SU-DHL-6 (cell line): ENCODE results near the gene ELAVL2.

Experiments
- H2AFZ ChIP-seq: fragments of 200-600 bp; sonication (generic); 2 replicates; pipeline ENCODE4 v1.6.1; 2014; ENCODE audit warnings: low read depth, mild to moderate bottlenecking, moderate library complexity, mixed read lengths, antibody characterized with exemption, low read length; ENCODE audit not compliant: severe bottlenecking
- H3F3A ChIP-seq: fragments of 200-600 bp; shearing (Covaris generic); 2 replicates; pipeline ENCODE4 v1.6.0; 2016; ENCODE audit warnings: antibody characterized with exemption, mild to moderate bottlenecking; ENCODE audit not compliant: insufficient read depth
- H3K27ac ChIP-seq: fragments of 200-600 bp; sonication (generic); 2 replicates; pipeline ENCODE4 v1.5.1; 2016; ENCODE audit warnings: low read depth, mild to moderate bottlenecking, low read length, moderate library complexity, mixed read lengths
- H3K27me3 ChIP-seq: fragments of 200-600 bp; sonication (generic), shearing (Covaris generic); 2 replicates; pipeline ENCODE4 v1.6.0; 2014; ENCODE audit warnings: mild to moderate bottlenecking, low read length
- H3K36me3 ChIP-seq: fragments of 200-600 bp; sonication (generic); 2 replicates; pipeline ENCODE4 v1.6.1; 2014; ENCODE audit warnings: mild to moderate bottlenecking, low read length, mixed read lengths
- H3K4me2 ChIP-seq: fragments of 300-600, 200-600 bp; shearing (Covaris generic), sonication (generic); 2 replicates; pipeline ENCODE4 v1.6.0; 2014; ENCODE audit warnings: low read length, low read depth, mild to moderate bottlenecking; ENCODE audit not compliant: poor library complexity, severe bottlenecking
- H3K4me3 ChIP-seq: fragments of 200-600 bp; sonication (generic); 2 replicates; pipeline ENCODE4 v1.5.1; 2014; ENCODE audit warnings: antibody characterized with exemption, low read length, mild to moderate bottlenecking, mixed read lengths; ENCODE audit not compliant: insufficient read depth, poor library complexity, severe bottlenecking
- H3K79me2 ChIP-seq: fragments of 200-600 bp; sonication (generic); 2 replicates; pipeline ENCODE4 v1.6.1; 2014; ENCODE audit warnings: mild to moderate bottlenecking, low read length, moderate library complexity; ENCODE audit not compliant: insufficient read depth
- H3K9ac ChIP-seq: fragments of 200-600 bp; sonication (generic); 2 replicates; pipeline ENCODE4 v1.7.0; 2014; ENCODE audit warnings: mild to moderate bottlenecking, low read length
- H3K9me2 ChIP-seq: fragments of 200-600 bp; sonication (generic); replicated peaks from 2 replicates; pipeline ENCODE4 v1.6.1; 2014; ENCODE audit warnings: low read length; ENCODE audit not compliant: insufficient read depth
- H3K9me3 ChIP-seq: fragments of 200-600 bp; sonication (generic); 2 replicates; pipeline ENCODE4 v1.6.1; 2014; ENCODE audit warnings: low read length, mixed read lengths; ENCODE audit not compliant: insufficient read depth
- H4K20me1 ChIP-seq: fragments of 200-600 bp; sonication (generic); 2 replicates; pipeline ENCODE4 v1.6.1; 2014; ENCODE audit warnings: low read depth, mild to moderate bottlenecking, antibody characterized with exemption, low read length, moderate library complexity, mixed read lengths
- CTCF ChIP-seq: fragments of 200-600 bp; sonication (generic); IDR thresholded peaks from one replicate; pipeline ENCODE4 v1.5.1; 2017; ENCODE audit warnings: antibody characterized with exemption, mild to moderate bottlenecking, low read length, moderate library complexity; ENCODE audit not compliant: insufficient read depth, poor library complexity, severe bottlenecking
- EZH2phosphoT487 ChIP-seq: fragments of 200-600 bp; sonication (generic), shearing (Covaris generic); conservative IDR thresholded peaks from 2 replicates; pipeline ENCODE4 v1.6.1; 2018; ENCODE audit warnings: mild to moderate bottlenecking, antibody characterized with exemption, low read length, moderate library complexity, mixed read lengths

ELAVL2 gene

GRCh38 chr9:23682891-23683431 lies 143.1 kb downstream of the ELAVL2 start:
- Histone ChIP-seq H3K27me3 (no peaks in the 10 kb centered on the region), H3K4me3 (no peak overlapping the region), H3K79me2 (no peaks in the 10 kb centered on the region), H3K9ac (no peak overlapping the region), H4K20me1 (no peaks in the 10 kb centered on the region), H3K9me2 (no peaks in the 10 kb centered on the region), H3K27ac (no peak overlapping the region), H3K4me2 (no peak overlapping the region), H3K9me3 (no peaks in the 10 kb centered on the region), H2AFZ (no peak overlapping the region), H3F3A (no peaks in the 10 kb centered on the region), H3K36me3 (no peaks in the 10 kb centered on the region)
- TF ChIP-seq EZH2phosphoT487 = no peak
- no peak for TF ChIP-seq CTCF

- Histone ChIP-seq H3K79me2 (no peaks in the 10 kb centered on the region), H3K36me3 (no peaks in the 10 kb centered on the region)
Measured at GRCh38 chr9:23682352-23682751, 143.7 kb downstream of the ELAVL2 start.

DNA sequence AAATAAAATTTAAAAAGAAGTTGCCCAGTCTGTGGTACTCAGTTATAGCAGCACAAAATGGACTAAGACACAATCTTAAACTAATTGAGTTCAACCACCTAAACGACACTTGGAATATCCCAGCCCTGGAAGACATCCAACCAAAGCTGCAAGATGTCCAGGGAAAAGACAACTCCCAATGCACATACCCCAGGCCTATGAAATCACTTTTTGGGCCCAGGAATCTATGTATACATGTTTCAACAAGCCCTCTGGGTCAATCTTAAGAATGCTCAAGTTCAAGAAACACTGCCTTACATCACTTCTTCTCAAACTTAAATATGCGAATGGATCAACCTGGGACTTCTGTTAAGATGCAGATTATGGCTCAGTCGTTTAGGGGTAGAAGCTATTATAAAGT lies 148.6 kb downstream of the ELAVL2 start:
- Histone ChIP-seq H3K9ac (no peak overlapping the region), H3K79me2 (no peaks in the 10 kb centered on the region), H3K36me3 (no peaks in the 10 kb centered on the region), H3K4me3 (no peak overlapping the region), H3K9me3 (no peaks in the 10 kb centered on the region; the same call in 1 of the 2 replicates), H3K27ac (no peak overlapping the region), H3K4me2 (no peak overlapping the region), H3K27me3 (no peaks in the 10 kb centered on the region), H4K20me1 (no peaks in the 10 kb centered on the region), H3F3A (no peaks in the 10 kb centered on the region), H2AFZ (no peak overlapping the region), H3K9me2 (no peaks in the 10 kb centered on the region)
- TF ChIP-seq CTCF = no peak
- no peak for TF ChIP-seq EZH2phosphoT487

More at GRCh38 chr9:23682352-23682751, 143.7 kb downstream of the ELAVL2 start:
- H3K4me3 ChIP-seq = no peak overlapping the region
- H3K9ac ChIP-seq = no peak overlapping the region
- H3K9me2 ChIP-seq = no peaks in the 10 kb centered on the region
- no peak overlapping the region for H3K27ac ChIP-seq
- H2AFZ ChIP-seq = no peak overlapping the region
- no peak overlapping the region for H3K4me2 ChIP-seq
- no peaks in the 10 kb centered on the region for H4K20me1 ChIP-seq
- H3K9me3 ChIP-seq = no peaks in the 10 kb centered on the region; the same call in 1 of the 2 replicates
- no peaks in the 10 kb centered on the region for H3F3A ChIP-seq
- H3K27me3 ChIP-seq = no peaks in the 10 kb centered on the region
- TF ChIP-seq EZH2phosphoT487 (no peak), CTCF (no peak)
